ENCODE data around the gene CLDN9.

The CLDN9 gene

DNA sequence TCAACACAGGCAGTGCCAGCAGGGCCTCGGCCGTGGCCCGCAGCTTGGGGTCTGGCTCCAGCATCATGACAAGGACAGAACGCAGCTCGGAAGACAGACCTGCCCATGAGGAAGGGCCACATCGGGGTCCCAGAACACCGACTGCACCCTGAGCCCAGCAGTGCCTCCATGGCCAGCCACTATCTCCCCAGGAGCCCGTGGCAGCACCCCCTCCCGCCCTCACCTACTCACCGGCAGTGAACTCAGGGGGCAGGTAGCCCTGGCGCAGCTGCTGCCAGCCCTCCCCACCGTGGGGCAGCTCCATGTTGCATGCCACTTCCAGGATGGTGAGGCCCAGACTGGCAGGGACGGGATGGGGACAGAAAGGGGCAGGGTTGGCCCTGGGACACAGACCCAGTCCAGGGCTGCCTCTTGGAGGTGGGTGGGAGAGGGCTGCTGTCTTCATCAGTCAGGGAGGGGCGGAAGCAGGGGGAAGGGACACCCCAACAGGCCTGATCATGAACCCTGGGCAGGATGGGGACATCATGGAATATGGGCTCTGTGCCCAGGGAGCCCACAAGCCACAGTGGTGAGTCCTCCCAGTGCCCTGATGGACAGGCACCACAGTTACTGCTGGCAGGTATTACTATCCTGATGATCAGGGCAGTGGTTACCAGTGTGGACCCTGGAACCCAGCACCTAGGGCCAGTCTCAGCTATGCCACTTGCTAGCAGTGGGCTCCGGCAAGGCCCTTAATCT lies 38.2 kb upstream of the CLDN9 start:
- DNase-seq (ENCODE audit: low spot score), result no peak

GRCh38 chr16:2975161-2975795 lies 37.4 kb upstream of the CLDN9 start:
- no peak for DNase-seq (ENCODE audit: low spot score)

GRCh38 chr16:2976201-2976600 lies 36.5 kb upstream of the CLDN9 start:
- no peak for DNase-seq (ENCODE audit: low spot score)

DNA sequence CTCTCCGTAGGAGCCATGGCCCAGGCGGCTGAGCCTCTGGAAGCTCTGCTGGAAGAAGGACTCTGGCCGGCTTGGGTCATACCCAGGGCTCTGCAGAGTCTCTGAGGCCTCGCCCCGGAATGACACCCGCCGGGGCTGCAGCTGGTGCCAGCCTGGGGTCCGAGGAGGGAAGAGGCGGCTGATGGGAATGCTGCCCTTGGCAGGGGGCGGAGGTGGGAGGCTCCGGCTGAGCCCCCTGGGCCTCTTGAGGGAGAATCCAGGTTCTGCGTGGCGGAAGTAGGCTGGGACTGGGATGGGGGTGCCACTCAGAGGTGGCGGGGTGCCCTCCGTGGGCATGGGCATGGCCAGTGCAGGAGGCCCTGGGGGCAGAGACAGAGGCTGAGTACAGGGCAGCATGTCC lies 36.0 kb upstream of the CLDN9 start:
- no peak for DNase-seq (ENCODE audit: low spot score)

DNA sequence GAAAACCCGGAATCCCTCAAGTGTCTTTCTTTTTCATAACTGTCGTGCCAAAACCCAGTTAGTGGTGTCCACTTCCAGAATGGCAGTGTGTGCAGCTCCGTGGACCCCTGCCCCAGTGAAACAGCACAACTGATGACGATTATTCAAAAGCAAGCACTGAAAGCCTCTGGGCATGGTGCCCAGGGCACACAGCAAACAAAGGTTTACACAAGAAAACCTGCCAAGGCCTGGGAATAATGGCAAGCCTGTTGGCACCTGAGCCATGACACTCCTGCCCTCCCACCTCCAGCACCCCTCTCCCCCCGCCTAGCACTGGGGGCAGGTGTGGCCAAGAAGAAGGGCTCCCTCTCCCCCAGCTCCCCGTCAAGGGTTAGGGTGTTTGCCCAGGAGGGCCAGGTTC lies 35.3 kb upstream of the CLDN9 start:
- no peak for DNase-seq (ENCODE audit: low spot score)

GRCh38 chr16:2979669-2980226 lies 33.0 kb upstream of the CLDN9 start:
- DNase-seq (ENCODE audit: low spot score), result no peak

- DNase-seq (ENCODE audit: low spot score), result peak; percentile 94
Measured at GRCh38 chr16:2980227-2981176, 32.2 kb upstream of the CLDN9 start, which contains the start of gene PKMYT1. TSS of gene PKMYT1 (minus strand) at chr16:2980446. CDS start at chr16:2979657, 789 bp downstream.

GRCh38 chr16:2981177-2981898 lies 31.4 kb upstream of the CLDN9 start:
- no peak for DNase-seq (ENCODE audit: low spot score)

DNA sequence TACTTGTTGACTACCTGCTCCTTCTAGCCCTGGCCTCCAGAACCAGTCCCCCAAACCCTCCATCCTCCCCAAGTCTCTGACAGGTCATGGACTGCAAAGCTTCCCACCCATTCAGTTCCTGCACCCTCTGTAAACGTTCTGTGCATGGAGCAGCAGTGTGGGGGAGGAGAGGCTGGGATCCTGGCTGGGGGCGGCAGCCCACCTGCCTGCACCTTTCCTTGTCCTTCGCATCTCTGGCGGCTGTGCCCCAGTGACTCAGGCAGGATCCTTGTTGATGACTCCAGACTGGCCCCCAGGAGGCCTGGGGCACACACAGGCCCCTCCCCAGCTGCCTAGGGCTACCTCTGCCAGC lies 30.8 kb upstream of the CLDN9 start:
- no peak for DNase-seq (ENCODE audit: low spot score)

- no peak for DNase-seq (ENCODE audit: low spot score)
Measured at GRCh38 chr16:2982402-2982801, 30.3 kb upstream of the CLDN9 start.

DNA sequence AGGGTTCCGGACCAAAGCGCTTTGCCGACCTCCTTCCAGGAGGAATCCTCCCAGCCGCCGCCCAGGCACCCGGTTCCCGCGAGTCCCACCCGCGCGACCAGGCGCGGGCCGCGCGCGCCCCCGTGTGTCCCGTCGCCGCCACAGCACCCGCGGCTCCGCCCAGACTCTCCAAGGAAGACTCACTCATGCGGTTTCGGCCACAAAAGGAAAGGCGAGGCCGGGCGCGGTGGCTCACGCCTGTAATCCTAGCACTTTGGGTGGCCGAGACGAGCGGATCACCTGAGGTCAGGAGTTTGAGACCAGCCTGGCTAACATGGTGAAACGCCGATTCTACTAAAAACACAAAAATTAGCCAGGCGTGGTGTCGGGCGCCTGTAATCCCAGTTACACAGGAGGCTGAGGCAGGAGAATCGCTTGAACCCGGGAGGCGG lies 29.0 kb upstream of the CLDN9 start:
- peak; percentile 71 for DNase-seq (ENCODE audit: low spot score)

- no peak for DNase-seq (ENCODE audit: low spot score)
Measured at GRCh38 chr16:2985462-2985861, 27.3 kb upstream of the CLDN9 start.

DNA sequence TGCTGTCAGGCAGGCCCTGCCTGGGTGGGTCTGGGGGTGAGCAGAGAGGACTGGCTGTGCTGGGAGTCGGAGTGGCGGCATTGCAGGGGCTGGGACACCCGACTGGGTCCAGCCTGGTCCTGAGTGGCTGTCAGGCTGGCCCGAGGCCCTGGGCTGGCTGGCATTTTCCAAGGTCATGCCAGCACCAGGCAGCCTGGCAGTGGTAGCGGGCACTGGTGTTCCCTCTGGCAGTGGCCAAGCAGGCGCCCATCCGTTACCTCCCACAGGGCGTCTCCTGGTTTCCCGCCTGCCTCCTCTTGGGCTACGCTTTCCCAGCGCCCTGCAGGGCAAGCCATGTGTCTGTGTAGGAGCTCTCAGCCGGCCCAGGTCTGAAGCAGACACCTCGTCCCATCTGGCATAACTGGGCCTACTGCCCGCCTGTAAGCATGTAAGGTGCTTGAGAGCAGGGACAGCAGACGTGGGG lies 26.8 kb upstream of the CLDN9 start:
- DNase-seq (ENCODE audit: low spot score), result no peak

- DNase-seq (ENCODE audit: low spot score), result no peak
Measured at GRCh38 chr16:2986623-2987188, 26.0 kb upstream of the CLDN9 start.

GRCh38 chr16:2987286-2987685 lies 25.4 kb upstream of the CLDN9 start:
- no peak for DNase-seq (ENCODE audit: low spot score)

- no peak for DNase-seq (ENCODE audit: low spot score)
Measured at GRCh38 chr16:2987833-2988232, 24.9 kb upstream of the CLDN9 start.

DNA sequence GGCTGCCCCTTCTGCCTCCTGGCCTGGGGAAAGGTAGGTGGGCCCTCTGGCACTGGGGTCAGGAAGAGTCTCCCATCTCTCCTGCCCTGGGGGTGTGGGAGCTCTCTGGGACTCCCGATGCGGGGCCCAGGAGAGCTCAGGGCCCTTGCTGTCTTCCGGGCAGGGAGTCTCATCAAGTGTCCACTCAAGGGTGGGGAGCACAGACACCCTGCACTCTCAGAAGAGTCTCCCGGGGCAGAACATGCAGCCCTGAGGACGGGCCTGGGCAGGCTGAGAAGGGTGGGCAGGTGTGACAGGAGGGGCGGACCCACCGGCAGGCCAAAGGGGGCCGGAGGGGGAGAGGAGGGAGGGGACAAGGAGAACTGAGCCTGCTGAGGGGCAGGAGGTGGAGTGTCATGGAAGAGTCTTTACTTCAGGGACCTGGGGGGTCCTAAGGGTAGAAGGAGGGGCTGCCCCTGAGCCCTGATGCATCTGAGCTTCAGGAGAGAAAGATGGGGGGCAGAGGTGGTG lies 24.1 kb upstream of the CLDN9 start:
- no peak for DNase-seq (ENCODE audit: low spot score)

- DNase-seq (ENCODE audit: low spot score), result no peak
Measured at GRCh38 chr16:2990891-2991290, 21.8 kb upstream of the CLDN9 start.

DNA sequence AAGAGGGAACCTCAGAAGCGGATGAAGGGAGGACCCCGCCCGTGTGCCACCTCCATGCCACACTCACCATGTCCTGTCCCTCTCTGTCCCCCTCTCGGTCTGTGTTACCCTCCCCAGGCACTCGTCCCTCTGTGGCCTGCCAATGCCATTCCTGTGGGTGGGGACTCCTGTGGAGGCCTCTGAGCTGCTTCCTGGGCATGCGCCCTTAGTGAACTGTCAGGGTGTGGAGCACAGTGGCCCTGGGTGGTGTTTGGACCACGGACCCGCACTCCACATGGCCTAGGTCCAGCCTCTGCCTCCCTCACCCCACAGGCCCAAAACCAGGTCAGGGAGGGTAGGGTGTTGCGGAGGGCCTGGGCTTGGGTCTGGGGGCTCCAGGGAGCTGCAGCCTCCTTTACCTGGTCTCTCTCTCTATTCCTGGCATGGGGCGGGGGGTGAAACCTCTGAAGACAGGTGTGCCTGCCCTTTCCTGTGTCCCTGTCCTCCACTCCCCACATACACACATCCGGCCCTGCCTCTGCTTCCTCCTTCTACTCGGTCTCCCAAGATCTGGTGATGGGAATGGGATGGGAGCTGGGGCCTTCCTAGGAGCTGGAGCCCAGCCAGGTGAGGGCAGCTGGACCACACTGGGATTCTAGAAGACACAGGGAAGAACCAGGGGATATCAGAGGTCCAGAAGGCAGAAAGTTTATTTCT lies 21.0 kb upstream of the CLDN9 start:
- DNase-seq (ENCODE audit: low spot score), result no peak

- DNase-seq (ENCODE audit: low spot score), result no peak
Measured at GRCh38 chr16:2992383-2993081, 20.2 kb upstream of the CLDN9 start.

All from CD4-positive, alpha-beta T cell treated with Interleukin-15 for 4 hours (primary cell).